Measurements from ENCODE around the gene HTT. TPM values are rescaled to one million over a fixed set of nuclear protein-coding genes. Genes with fewer than 3 reads are reported as not detected.

The HTT gene
- total RNA-seq, 5 donors from 2014 or later (not counting 1 experiment from before 2014, with no cell fraction given), result 60.3 to 97.1 (median 71.4) TPM

GRCh38 chr4:3054169-3054759 is 20.2 kb upstream of the HTT start:
- no CpG with 5 or more reads among the region's 2 CpGs for WGBS (ENCODE audit: insufficient coverage)
- Histone ChIP-seq H3K27me3 (replicated peaks in 1 of 2; ENCODE audit: control insufficient read depth in 2 of 2, extremely low read depth in 1 of 2, insufficient read depth in 2 of 2, low read length in 1 of 2) (no peaks in the 10 kb centered on the region), H3K9me3 (no peaks in the 10 kb centered on the region), H3K4me3 (ENCODE audit: control insufficient read depth in 1 of 2, extremely low read depth in 1 of 2, low read length in 1 of 2) (no peak overlapping the region), H3K36me3 (ENCODE audit: control insufficient read depth in 2 of 2, extremely low read depth in 1 of 2, insufficient read depth in 1 of 2, low read length in 1 of 2) (no peaks in the 10 kb centered on the region), H3K27ac (ENCODE audit: low read length) (no peak overlapping the region), H3K4me1 (ENCODE audit: control insufficient read depth in 1 of 2, extremely low read depth in 1 of 2, insufficient read depth in 2 of 2, low read length in 2 of 2) (no peaks in the 10 kb centered on the region)
- H3K36me3 Mint-ChIP-seq, result peaks cover 11% of the 10 kb centered on the region
- ChIA-PET CTCF (interaction anchor here in 1 of 2 donors (0.9 kb wide), 1 partner anchor 13 kb away, joined by 4 read pairs; no protein-coding TSS in a partner anchor), POLR2A (no interaction called here)
- no peak overlapping the region for H3K27ac Mint-ChIP-seq
- H3K4me3 Mint-ChIP-seq, result no peak overlapping the region
- peaks cover 5 to 17% (median 9%) of the 10 kb centered on the region in 3 donors for H3K9me3 Mint-ChIP-seq
- no peaks in the 10 kb centered on the region for H3K4me1 Mint-ChIP-seq
- no peaks in the 10 kb centered on the region for H3K27me3 Mint-ChIP-seq
- DNase-seq (no peak), ATAC-seq (replicated peaks in 1 of 4) (no peak)

DNA sequence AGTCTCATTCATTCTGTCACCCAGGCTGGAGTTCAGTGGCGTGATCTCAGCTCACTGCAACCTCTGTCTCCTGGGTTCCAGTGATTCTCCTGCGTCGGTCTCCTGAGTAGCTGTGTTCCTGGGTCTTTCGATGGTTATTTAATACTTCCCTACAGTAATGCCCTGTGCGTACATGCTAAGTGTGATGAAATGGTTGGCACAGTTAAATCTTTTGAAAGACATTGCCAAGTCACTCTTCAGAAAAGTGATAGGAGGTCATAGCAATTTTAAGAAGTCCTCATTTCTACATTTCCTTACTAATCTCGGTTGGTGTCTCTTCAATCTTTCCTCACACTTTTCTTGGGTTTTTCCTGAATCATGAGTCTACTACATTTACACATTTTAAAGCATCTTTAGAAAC is 14.5 kb upstream of the HTT start:
- H3K4me3 ChIP-seq (ENCODE audit: control insufficient read depth in 1 of 2, extremely low read depth in 1 of 2, low read length in 1 of 2), result no peak overlapping the region
- no peak for DNase-seq
- no peak overlapping the region for H3K4me3 Mint-ChIP-seq
- no peak overlapping the region for H3K27ac Mint-ChIP-seq
- H3K4me1 Mint-ChIP-seq, result no peaks in the 10 kb centered on the region
- peaks cover 8% of the 10 kb centered on the region for H3K36me3 Mint-ChIP-seq
- H3K27me3 ChIP-seq (replicated peaks in 1 of 2; ENCODE audit: control insufficient read depth in 2 of 2, extremely low read depth in 1 of 2, insufficient read depth in 2 of 2, low read length in 1 of 2), result peaks cover 0 to 3% of the 10 kb centered on the region in 2 experiments
- ChIA-PET POLR2A (no interaction called here), CTCF (no interaction called here)
- H3K9me3 Mint-ChIP-seq, result peaks cover 5 to 12% (median 7%) of the 10 kb centered on the region in 3 donors
- H3K27me3 Mint-ChIP-seq, result peaks cover 0 to 7% of the 10 kb centered on the region in 2 donors
- H3K4me1 ChIP-seq (ENCODE audit: control insufficient read depth in 1 of 2, extremely low read depth in 1 of 2, insufficient read depth in 2 of 2, low read length in 2 of 2), result no peaks in the 10 kb centered on the region
- H3K27ac ChIP-seq (ENCODE audit: low read length), result no peak overlapping the region
- H3K9me3 ChIP-seq, result no peaks in the 10 kb centered on the region
- no CpG with 5 or more reads among the region's 6 CpGs for WGBS (ENCODE audit: insufficient coverage)
- no peaks in the 10 kb centered on the region for H3K36me3 ChIP-seq (ENCODE audit: control insufficient read depth in 2 of 2, extremely low read depth in 1 of 2, insufficient read depth in 1 of 2, low read length in 1 of 2)
- ATAC-seq (replicated peaks in 1 of 4), result no peak

- Histone ChIP-seq H3K4me1 (ENCODE audit: control insufficient read depth in 1 of 2, extremely low read depth in 1 of 2, insufficient read depth in 2 of 2, low read length in 2 of 2) (no peaks in the 10 kb centered on the region), H3K27me3 (replicated peaks in 1 of 2; ENCODE audit: control insufficient read depth in 2 of 2, extremely low read depth in 1 of 2, insufficient read depth in 2 of 2, low read length in 1 of 2) (peaks cover 0 to 3% of the 10 kb centered on the region in 2 experiments), H3K36me3 (ENCODE audit: control insufficient read depth in 2 of 2, extremely low read depth in 1 of 2, insufficient read depth in 1 of 2, low read length in 1 of 2) (no peaks in the 10 kb centered on the region), H3K9me3 (no peaks in the 10 kb centered on the region), H3K4me3 (ENCODE audit: control insufficient read depth in 1 of 2, extremely low read depth in 1 of 2, low read length in 1 of 2) (no peak overlapping the region), H3K27ac (ENCODE audit: low read length) (no peak overlapping the region)
- 98% methylated on average over 6 of the region's 6 CpGs for WGBS (ENCODE audit: insufficient coverage)
- ATAC-seq (replicated peaks in 1 of 4) (no peak), DNase-seq (no peak)
- ChIA-PET CTCF (interaction anchor here in 1 of 2 donors (0.5 kb wide), 1 partner anchor 10 kb away, joined by 4 read pairs; no protein-coding TSS in a partner anchor), POLR2A (no interaction called here)
- no peaks in the 10 kb centered on the region for H3K4me1 Mint-ChIP-seq
- peaks cover 8% of the 10 kb centered on the region for H3K36me3 Mint-ChIP-seq
- H3K27ac Mint-ChIP-seq, result no peak overlapping the region
- H3K27me3 Mint-ChIP-seq, result peaks cover 0 to 7% of the 10 kb centered on the region in 2 donors
- peaks cover 0 to 7% (median 2%) of the 10 kb centered on the region in 3 donors for H3K9me3 Mint-ChIP-seq
- H3K4me3 Mint-ChIP-seq, result no peak overlapping the region
These were observed 13.5 kb upstream of the HTT start for GRCh38 chr4:3060946-3061345.

GRCh38 chr4:3062471-3062870 is 12.0 kb upstream of the HTT start:
- DNase-seq, result no peak
- no peak overlapping the region for H3K4me3 ChIP-seq (ENCODE audit: control insufficient read depth in 1 of 2, extremely low read depth in 1 of 2, low read length in 1 of 2)
- H3K27ac ChIP-seq (ENCODE audit: low read length), result no peak overlapping the region
- ChIA-PET CTCF (no interaction called here), POLR2A (no interaction called here)
- Mint-ChIP-seq H3K36me3 (peaks cover 5% of the 10 kb centered on the region), H3K9me3 (peaks cover 0 to 4% (median 0%) of the 10 kb centered on the region in 3 donors), H3K27ac (no peak overlapping the region), H3K4me3 (no peak overlapping the region), H3K4me1 (no peaks in the 10 kb centered on the region), H3K27me3 (peaks cover 0 to 7% of the 10 kb centered on the region in 2 donors)
- H3K9me3 ChIP-seq, result no peaks in the 10 kb centered on the region
- H3K4me1 ChIP-seq (ENCODE audit: control insufficient read depth in 1 of 2, extremely low read depth in 1 of 2, insufficient read depth in 2 of 2, low read length in 2 of 2), result no peaks in the 10 kb centered on the region
- H3K27me3 ChIP-seq (replicated peaks in 1 of 2; ENCODE audit: control insufficient read depth in 2 of 2, extremely low read depth in 1 of 2, insufficient read depth in 2 of 2, low read length in 1 of 2), result peaks cover 0 to 3% of the 10 kb centered on the region in 2 experiments
- 96% methylated on average over 7 of the region's 12 CpGs for WGBS (ENCODE audit: insufficient coverage)
- no peak for ATAC-seq (replicated peaks in 1 of 4)
- H3K36me3 ChIP-seq (ENCODE audit: control insufficient read depth in 2 of 2, extremely low read depth in 1 of 2, insufficient read depth in 1 of 2, low read length in 1 of 2), result no peaks in the 10 kb centered on the region

GRCh38 chr4:3065551-3065950 is 8.9 kb upstream of the HTT start:
- ChIA-PET CTCF (no interaction called here), POLR2A (no interaction called here)
- Histone ChIP-seq H3K27me3 (replicated peaks in 1 of 2; ENCODE audit: control insufficient read depth in 2 of 2, extremely low read depth in 1 of 2, insufficient read depth in 2 of 2, low read length in 1 of 2) (peaks cover 0 to 3% of the 10 kb centered on the region in 2 experiments), H3K36me3 (ENCODE audit: control insufficient read depth in 2 of 2, extremely low read depth in 1 of 2, insufficient read depth in 1 of 2, low read length in 1 of 2) (no peaks in the 10 kb centered on the region), H3K9me3 (no peaks in the 10 kb centered on the region), H3K4me1 (ENCODE audit: control insufficient read depth in 1 of 2, extremely low read depth in 1 of 2, insufficient read depth in 2 of 2, low read length in 2 of 2) (no peaks in the 10 kb centered on the region), H3K4me3 (ENCODE audit: control insufficient read depth in 1 of 2, extremely low read depth in 1 of 2, low read length in 1 of 2) (no peak overlapping the region), H3K27ac (ENCODE audit: low read length) (no peak overlapping the region)
- no peak overlapping the region for H3K4me3 Mint-ChIP-seq
- H3K4me1 Mint-ChIP-seq, result no peaks in the 10 kb centered on the region
- WGBS (ENCODE audit: insufficient coverage), result 50% methylated on average over 1 of the region's 3 CpGs
- H3K27ac Mint-ChIP-seq, result no peak overlapping the region
- H3K36me3 Mint-ChIP-seq, result peaks cover 5% of the 10 kb centered on the region
- peaks cover 0 to 6% of the 10 kb centered on the region in 2 donors for H3K27me3 Mint-ChIP-seq
- ATAC-seq (replicated peaks in 1 of 4) (no peak), DNase-seq (no peak)
- H3K9me3 Mint-ChIP-seq, result peaks cover 0 to 4% (median 0%) of the 10 kb centered on the region in 3 donors

GRCh38 chr4:3066836-3067400 is 7.6 kb upstream of the HTT start:
- ChIA-PET CTCF (no interaction called here), POLR2A (no interaction called here)
- no peak for DNase-seq
- H3K4me1 Mint-ChIP-seq, result no peaks in the 10 kb centered on the region
- no peaks in the 10 kb centered on the region for H3K36me3 ChIP-seq (ENCODE audit: control insufficient read depth in 2 of 2, extremely low read depth in 1 of 2, insufficient read depth in 1 of 2, low read length in 1 of 2)
- no CpG with 5 or more reads among the region's 6 CpGs for WGBS (ENCODE audit: insufficient coverage)
- H3K4me3 ChIP-seq (ENCODE audit: control insufficient read depth in 1 of 2, extremely low read depth in 1 of 2, low read length in 1 of 2), result no peak overlapping the region
- H3K27me3 ChIP-seq (replicated peaks in 1 of 2; ENCODE audit: control insufficient read depth in 2 of 2, extremely low read depth in 1 of 2, insufficient read depth in 2 of 2, low read length in 1 of 2), result peaks cover 0 to 3% of the 10 kb centered on the region in 2 experiments
- H3K27ac Mint-ChIP-seq, result no peak overlapping the region
- no peaks in the 10 kb centered on the region for H3K4me1 ChIP-seq (ENCODE audit: control insufficient read depth in 1 of 2, extremely low read depth in 1 of 2, insufficient read depth in 2 of 2, low read length in 2 of 2)
- H3K27ac ChIP-seq (ENCODE audit: low read length), result no peak overlapping the region
- no peaks in the 10 kb centered on the region for H3K27me3 Mint-ChIP-seq
- H3K9me3 ChIP-seq, result no peaks in the 10 kb centered on the region
- no peak overlapping the region for H3K4me3 Mint-ChIP-seq
- no peak for ATAC-seq (replicated peaks in 1 of 4)
- peaks cover 5% of the 10 kb centered on the region for H3K36me3 Mint-ChIP-seq
- H3K9me3 Mint-ChIP-seq, result peaks cover 0 to 4% (median 0%) of the 10 kb centered on the region in 3 donors
